ENCODE measurements around the gene SULT1E1. TPM values are rescaled to one million over a fixed set of nuclear protein-coding genes. Genes with fewer than 3 reads are reported as not detected.

The SULT1E1 gene
- total and polyA plus RNA-seq, 4 donors, result 1.8 to 63.0 (median 20.4) TPM

- no peak for TF ChIP-seq CTCF (IDR thresholded peaks at IDR 0.05; ENCODE audit: low read depth, low read length, missing input control)
- no peak for TF ChIP-seq HNF4A (conservative IDR thresholded peaks at IDR 0.05)
- TF ChIP-seq RAD21 (IDR thresholded peaks at IDR 0.05), result no peak
- TF ChIP-seq GABPA (IDR thresholded peaks at IDR 0.05 in 1 of 2, conservative IDR thresholded peaks at IDR 0.05 in 1 of 2), result no peak
- no peak for TF ChIP-seq HNF4G (IDR thresholded peaks at IDR 0.05)
Measured at GRCh38 chr4:69888336-69888735, 28.4 kb upstream of the SULT1E1 start (continued).

GRCh38 chr4:69882150-69882549 lies 22.2 kb upstream of the SULT1E1 start:
- TF ChIP-seq CTCF (IDR thresholded peaks at IDR 0.05; ENCODE audit: low read depth, low read length, missing input control) (no peak), HNF4A (conservative IDR thresholded peaks at IDR 0.05) (peak in 1 of 2 donors; percentile 6)
- peaks cover 0 to 6% (median 2%) of the 10 kb centered on the region in 4 donors for H3K4me1 ChIP-seq (ENCODE audit: control insufficient read depth in 4 of 4, insufficient read depth in 4 of 4, low read length in 3 of 4)
- H3K27ac ChIP-seq (ENCODE audit: low read depth in 1 of 2, low read length in 2 of 2), result no peak overlapping the region

GRCh38 chr4:69881173-69881773 lies 21.3 kb upstream of the SULT1E1 start:
- no peak overlapping the region for H3K4me3 ChIP-seq (ENCODE audit: low read depth in 1 of 3, low read length in 3 of 3)
- no peaks in the 10 kb centered on the region for H3K36me3 ChIP-seq (ENCODE audit: control insufficient read depth in 4 of 4, insufficient read depth in 3 of 4, low read depth in 1 of 4, low read length in 3 of 4)
- no peak overlapping the region for H3K27ac ChIP-seq (ENCODE audit: low read depth in 1 of 2, low read length in 2 of 2)
- H3K27me3 ChIP-seq (ENCODE audit: control insufficient read depth in 4 of 4, insufficient read depth in 4 of 4, low read length in 3 of 4), result no peaks in the 10 kb centered on the region
- DNase-seq (ENCODE audit: low spot score), result no peak
- peaks cover 0 to 6% (median 4%) of the 10 kb centered on the region in 4 donors for H3K4me1 ChIP-seq (ENCODE audit: control insufficient read depth in 4 of 4, insufficient read depth in 4 of 4, low read length in 3 of 4)
- peak overlapping the region in 1 of 2 donors; percentile 38 for H3K9ac ChIP-seq (ENCODE audit: low read depth in 1 of 2, low read length in 2 of 2)
- H3K9me3 ChIP-seq (ENCODE audit: control insufficient read depth in 4 of 4, low read length in 3 of 4), result peaks cover 0 to 3% (median under 1%) of the 10 kb centered on the region in 4 donors
- no peak for TF ChIP-seq ZBTB33 (IDR thresholded peaks at IDR 0.05)
- TF ChIP-seq MAX (IDR thresholded peaks at IDR 0.05), result no peak
- no peak for TF ChIP-seq FOXA2 (IDR thresholded peaks at IDR 0.05)
- TF ChIP-seq NR2F2 (IDR thresholded peaks at IDR 0.05), result no peak
- TF ChIP-seq RXRA (IDR thresholded peaks at IDR 0.05), result no peak
- TF ChIP-seq REST (IDR thresholded peaks at IDR 0.05), result no peak
- peak; percentile 99 to 100 for TF ChIP-seq RAD21 (IDR thresholded peaks at IDR 0.05)
- TF ChIP-seq JUND (IDR thresholded peaks at IDR 0.05), result no peak
- no peak for TF ChIP-seq SP1 (IDR thresholded peaks at IDR 0.05)
- TF ChIP-seq YY1 (IDR thresholded peaks at IDR 0.05), result no peak
- no peak for TF ChIP-seq FOXA1 (IDR thresholded peaks at IDR 0.05)
- no peak for TF ChIP-seq TAF1 (conservative IDR thresholded peaks at IDR 0.05)
- TF ChIP-seq HNF4A (conservative IDR thresholded peaks at IDR 0.05), result peak in 1 of 2 donors; percentile 6
- TF ChIP-seq HNF4G (IDR thresholded peaks at IDR 0.05), result no peak
- TF ChIP-seq ATF3 (IDR thresholded peaks at IDR 0.05), result no peak
- TF ChIP-seq CTCF (IDR thresholded peaks at IDR 0.05; ENCODE audit: low read depth, low read length, missing input control), result peak; percentile 98
- TF ChIP-seq GABPA (IDR thresholded peaks at IDR 0.05 in 1 of 2, conservative IDR thresholded peaks at IDR 0.05 in 1 of 2), result no peak

More at GRCh38 chr4:69882150-69882549, 22.2 kb upstream of the SULT1E1 start:
- DNase-seq (ENCODE audit: low spot score), result no peak
- no peak overlapping the region for H3K4me3 ChIP-seq (ENCODE audit: low read depth in 1 of 3, low read length in 3 of 3)
- H3K9me3 ChIP-seq (ENCODE audit: control insufficient read depth in 4 of 4, low read length in 3 of 4), result peaks cover 0 to 3% (median under 1%) of the 10 kb centered on the region in 4 donors
- H3K36me3 ChIP-seq (ENCODE audit: control insufficient read depth in 4 of 4, insufficient read depth in 3 of 4, low read depth in 1 of 4, low read length in 3 of 4), result no peaks in the 10 kb centered on the region
- no peaks in the 10 kb centered on the region for H3K27me3 ChIP-seq (ENCODE audit: control insufficient read depth in 4 of 4, insufficient read depth in 4 of 4, low read length in 3 of 4)
- no peak overlapping the region for H3K9ac ChIP-seq (ENCODE audit: low read depth in 1 of 2, low read length in 2 of 2)
